Body of pancreas (tissue), 4 donors: ENCODE results near the gene PRKRIP1. TPM values are rescaled to one million over a fixed set of nuclear protein-coding genes. Genes with fewer than 3 reads are reported as not detected.

ENCODE experiments used
- ATAC-seq: fragments of 150-250 bp; one replicate; pipeline ENCODE4 v1.9.1; 2016
- DNase-seq, 4 donors: peaks; one replicate each; pipeline ENCODE4 v3.0.0-alpha.2; 2019
- H3K27ac ChIP-seq, 4 donors: fragments of 200-600 bp; sonication (generic); 1 replicate in 3 of 4; 2 replicates in 1 of 4; pipeline versions ENCODE4 v1.5.1 to v1.6.1; 2016 to 2019; ENCODE audit warnings: mild to moderate bottlenecking in 1 of 4, mixed read lengths in 1 of 4, moderate library complexity in 1 of 4
- H3K27me3 ChIP-seq, 2 donors: fragments of 200-600 bp; sonication (generic); one replicate each; pipeline ENCODE4 v1.6.0; 2016; ENCODE audit warnings: mild to moderate bottlenecking in 1 of 2
- H3K36me3 ChIP-seq, 2 donors: fragments of 200-600 bp; sonication (generic); replicated peaks in 1 of 2; 2 replicates each; pipeline ENCODE4 v1.5.1; 2016; ENCODE audit warnings: low read depth in 2 of 2; ENCODE audit not compliant: insufficient read depth in 1 of 2
- H3K4me1 ChIP-seq: fragments of 200-600 bp; sonication (generic); one replicate; pipeline ENCODE4 v1.6.0; 2016
- H3K4me3 ChIP-seq, 2 donors: fragments of 200-600 bp; sonication (generic); 1 replicate in 1 of 2; 2 replicates in 1 of 2; pipeline ENCODE4 v1.5.1; 2016 to 2019
- H3K9me3 ChIP-seq, 3 donors: fragments of 200-600 bp; sonication (generic); 1 replicate in 2 of 3; 2 replicates in 1 of 3; pipeline ENCODE4 v1.5.1; 2016
- CTCF ChIP-seq, 7 experiments: fragments of 450-650 bp in 4 of 7; fragments of 200-600 bp in 3 of 7; sonication (generic) in 3 of 7; IDR thresholded peaks; one replicate each; pipeline ENCODE4 v1.5.1; 2016 to 2019; ENCODE audit warnings: antibody characterized with exemption in 7 of 7
- POLR2A ChIP-seq, 3 donors: fragments of 450-650 bp; IDR thresholded peaks; one replicate each; pipeline ENCODE4 v1.6.1; 2016; ENCODE audit warnings: antibody characterized with exemption in 3 of 3, mild to moderate bottlenecking in 2 of 3
- WGBS, 2 donors: methylation state at CpG; one replicate each; pipeline ENCODE4 v1.1.5; 2017; 5-methylcytosine and 5-hydroxymethylcytosine counted together
- intact Hi-C: fragments of 100-400 bp; cut with DNase I; formaldehyde crosslinking; loops from one replicate; pipeline ENCODE4 v1.15.1; 2023
- total RNA-seq, 2 donors: library from RNA; depleted of rRNA; stranded (reverse); fragments of >200 nt; gene quantifications; one replicate each; pipeline ENCODE4 v1.1.0, GENCODE V29; 2016

The PRKRIP1 gene
- total RNA-seq, 2 donors from 2014 or later = 25.2 to 40.2 TPM

DNA sequence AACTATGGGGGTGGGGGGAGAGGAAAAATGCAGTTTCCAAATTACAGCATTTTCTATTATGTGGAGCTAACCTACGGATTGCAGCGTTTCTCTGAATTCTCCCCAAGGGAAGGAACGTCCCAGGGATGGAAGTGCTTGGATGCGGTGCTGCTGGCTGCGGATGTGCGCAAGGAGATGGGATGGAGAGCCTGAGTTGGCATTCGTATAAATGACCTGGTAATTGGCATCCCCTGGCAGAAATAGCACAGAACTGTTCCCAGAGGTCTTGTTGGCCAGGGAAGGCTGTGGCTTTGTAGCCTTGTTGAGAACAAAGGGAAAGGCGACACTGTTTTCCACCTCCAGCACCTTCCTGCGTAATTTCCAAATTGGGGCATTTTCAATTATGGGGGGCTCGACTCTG is 40.0 kb downstream of the PRKRIP1 start:
- H3K27ac ChIP-seq = no peak overlapping the region
- WGBS, 2 donors = 84 to 86% methylated on average over 10 of the region's 10 CpGs
- no peaks in the 10 kb centered on the region for H3K27me3 ChIP-seq
- TF ChIP-seq CTCF (IDR thresholded peaks at IDR 0.05) (no peak), POLR2A (IDR thresholded peaks at IDR 0.05) (no peak)
- H3K4me1 ChIP-seq = peaks cover 9% of the 10 kb centered on the region
- H3K4me3 ChIP-seq = no peak overlapping the region
- no peaks in the 10 kb centered on the region for H3K9me3 ChIP-seq
- H3K36me3 ChIP-seq = no peaks in the 10 kb centered on the region
- no peak for ATAC-seq
- DNase-seq = no peak
- intact Hi-C loops = no loop called here

DNA sequence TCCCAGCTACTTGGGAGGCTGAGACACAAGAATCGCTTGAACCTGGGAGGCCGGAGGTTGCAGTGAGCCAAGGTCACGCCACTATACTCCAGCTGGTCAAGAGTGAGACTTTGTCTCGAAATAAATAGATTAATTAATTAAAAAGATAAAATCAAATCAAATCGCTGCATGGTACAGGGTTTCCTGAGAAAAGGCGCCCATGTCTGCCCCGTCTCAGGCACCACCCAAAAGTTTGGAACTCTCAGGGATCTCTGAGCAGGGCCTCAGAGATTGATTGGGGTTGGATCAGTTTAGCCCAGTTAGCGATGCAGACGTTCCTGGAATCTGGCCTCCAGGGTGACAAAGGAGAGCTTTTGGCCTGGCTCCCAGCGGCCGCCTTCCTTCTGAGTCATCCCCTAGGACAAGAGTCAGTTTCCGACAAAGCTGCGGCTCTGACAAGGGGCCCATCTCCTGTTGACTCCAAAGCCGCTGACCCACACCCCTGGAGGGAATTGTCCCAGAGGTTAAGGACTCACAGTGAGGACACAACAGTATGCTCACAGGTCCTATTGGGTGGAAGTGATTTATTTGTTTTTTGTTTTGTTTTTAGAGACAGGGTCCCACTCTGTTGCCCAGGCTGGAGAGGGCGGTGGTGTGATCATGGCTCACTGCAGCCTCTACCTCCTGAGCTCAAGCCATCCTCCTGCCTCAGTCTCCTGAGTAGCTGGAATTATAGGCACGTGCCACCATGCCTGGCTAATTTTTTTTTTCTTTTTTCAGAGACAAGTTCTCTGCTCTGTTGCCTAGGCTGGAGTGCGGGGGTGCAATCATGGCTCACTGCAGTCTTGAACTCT is 44.0 kb downstream of the PRKRIP1 start:
- ATAC-seq (peak; percentile 58), DNase-seq (peak in 3 of 4 donors; percentile 35 to 46 (median 46))
- Histone ChIP-seq H3K27me3 (no peaks in the 10 kb centered on the region), H3K4me1 (no peaks in the 10 kb centered on the region), H3K9me3 (no peaks in the 10 kb centered on the region), H3K4me3 (no peak overlapping the region), H3K36me3 (no peaks in the 10 kb centered on the region), H3K27ac (no peak overlapping the region)
- intact Hi-C loops = no loop called here
- WGBS, 2 donors = 87 to 90% methylated on average over 11 to 17 of the region's 17 CpGs
- TF ChIP-seq CTCF (IDR thresholded peaks at IDR 0.05) (no peak), POLR2A (IDR thresholded peaks at IDR 0.05) (no peak)

DNA sequence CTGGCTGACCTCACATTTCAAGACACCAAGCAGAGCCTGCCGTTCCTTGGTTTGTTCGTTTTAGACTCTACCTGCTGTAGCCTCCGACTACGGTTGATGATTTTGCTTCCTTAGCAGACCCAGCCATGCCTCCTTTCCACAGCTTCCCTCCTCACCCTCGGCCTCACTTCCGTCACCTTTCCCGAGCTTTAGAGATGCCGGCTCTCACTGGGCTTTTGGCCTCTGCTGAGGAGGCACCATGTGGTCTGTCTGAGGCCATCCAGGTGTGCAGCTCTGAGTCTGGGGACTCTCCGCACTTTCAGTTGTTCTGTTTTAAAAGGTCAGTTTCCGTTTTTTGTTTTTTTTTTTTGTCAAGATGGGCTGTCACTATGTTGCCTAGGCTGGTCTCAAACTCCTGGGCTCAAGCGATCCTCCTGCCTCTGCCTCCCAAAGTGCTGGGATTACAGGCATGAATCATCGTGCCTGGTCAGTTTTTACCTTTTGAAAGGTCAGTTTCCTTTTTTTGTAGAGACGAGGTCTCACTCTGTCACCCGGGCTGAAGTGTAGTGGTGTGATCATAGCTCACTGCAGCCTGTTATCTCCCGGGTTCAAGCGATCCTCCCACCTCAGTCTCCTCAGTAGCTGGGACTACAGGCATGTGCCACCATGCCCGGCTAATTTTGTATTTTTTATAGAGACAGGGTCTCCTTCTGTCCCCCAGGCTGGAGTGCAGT is 49.0 kb downstream of the PRKRIP1 start:
- DNase-seq (no peak), ATAC-seq (no peak)
- no peaks in the 10 kb centered on the region for H3K9me3 ChIP-seq
- WGBS, 2 donors = 86% methylated on average over 17 of the region's 17 CpGs
- intact Hi-C loops = no loop called here
- H3K36me3 ChIP-seq = no peaks in the 10 kb centered on the region
- no peaks in the 10 kb centered on the region for H3K27me3 ChIP-seq
- no peak overlapping the region for H3K27ac ChIP-seq
- no peak overlapping the region for H3K4me3 ChIP-seq
- no peaks in the 10 kb centered on the region for H3K4me1 ChIP-seq
- no peak for TF ChIP-seq POLR2A (IDR thresholded peaks at IDR 0.05)
- TF ChIP-seq CTCF (IDR thresholded peaks at IDR 0.05) = no peak

DNA sequence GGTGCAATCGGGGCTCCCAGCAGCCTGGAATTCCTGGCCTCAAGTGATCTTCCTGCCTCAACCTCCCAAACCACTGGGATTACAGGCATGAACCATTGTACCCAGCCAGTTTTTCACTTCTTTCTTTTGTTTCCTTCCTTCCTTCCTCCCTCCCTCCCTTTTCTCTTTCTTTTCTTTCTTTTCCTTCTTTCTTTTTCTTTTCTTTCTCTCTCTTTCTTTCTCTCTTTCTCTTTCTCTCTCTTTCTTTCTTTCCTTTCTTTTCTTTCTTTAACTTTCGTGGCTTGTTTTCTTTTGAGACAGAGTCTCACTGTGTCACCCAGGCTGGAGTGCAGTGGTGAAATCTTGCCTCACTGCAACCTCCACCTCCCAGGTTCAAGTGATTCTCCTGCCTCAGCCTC is 49.5 kb downstream of the PRKRIP1 start:
- no peaks in the 10 kb centered on the region for H3K27me3 ChIP-seq
- H3K36me3 ChIP-seq = no peaks in the 10 kb centered on the region
- no peak for ATAC-seq
- no peaks in the 10 kb centered on the region for H3K4me1 ChIP-seq
- H3K4me3 ChIP-seq = no peak overlapping the region
- intact Hi-C loops = no loop called here
- no peaks in the 10 kb centered on the region for H3K9me3 ChIP-seq
- WGBS, 2 donors = 47 to 87% methylated on average over 2 of the region's 2 CpGs
- TF ChIP-seq CTCF (IDR thresholded peaks at IDR 0.05) (no peak), POLR2A (IDR thresholded peaks at IDR 0.05) (no peak)
- H3K27ac ChIP-seq = no peak overlapping the region
- DNase-seq = no peak
